HEK293 (cell line): ENCODE measurements around the gene APOLD1.
"Not testable (repeated sequence)": the region's sequence is repeated elsewhere in the genome, so short reads cannot be mapped to it uniquely, and the experiment has no call there.

Experiments used
- CTCF ChIA-PET: fragments of 350-600 bp; formaldehyde crosslinking; extraction: SDS; loops from one replicate; lab custom pipeline; 2021; ENCODE audit warnings: antibody characterized with exemption; lab: Yijun Ruan, JAX
- POLR2A ChIA-PET: fragments of 300-600 bp; formaldehyde crosslinking; extraction: SDS; loops from one replicate; lab custom pipeline; 2020; ENCODE audit warnings: antibody characterized with exemption, inconsistent platforms; lab: Yijun Ruan, JAX
- H3K27ac ChIP-seq: fragments of 200-500 bp; sonication (Bioruptor generic); 2 replicates; pipeline ENCODE4 v1.5.1; 2014; ENCODE audit warnings: low read depth, low read length, control low read depth, inconsistent platforms; ENCODE audit errors: extremely low read depth
- H3K36me3 ChIP-seq, 2 experiments: fragments of 200-500 bp in 1 of 2; sonication (Bioruptor generic) in 1 of 2; 1 replicate in 1 of 2; 2 replicates in 1 of 2; pipeline ENCODE4 v1.5.1; 2014 to 2017; ENCODE audit warnings: inconsistent platforms in 2 of 2, low read length in 2 of 2; ENCODE audit not compliant: control insufficient read depth in 2 of 2, insufficient read depth in 1 of 2
- H3K4me1 ChIP-seq: fragments of 200-500 bp; sonication (Bioruptor generic); 2 replicates; pipeline ENCODE4 v1.5.1; 2014; ENCODE audit warnings: mild to moderate bottlenecking, low read length, inconsistent platforms; ENCODE audit not compliant: control insufficient read depth, insufficient read depth
- H3K4me3 ChIP-seq: 2 replicates; pipeline ENCODE4 v1.5.1; 2011; ENCODE audit warnings: low read depth, mild to moderate bottlenecking, control low read depth, low read length, moderate library complexity
- H3K9me3 ChIP-seq: fragments of 200-500 bp; sonication (Bioruptor generic); 2 replicates; pipeline ENCODE4 v1.5.1; 2014; ENCODE audit warnings: low read depth, low read length, inconsistent platforms; ENCODE audit not compliant: control insufficient read depth, insufficient read depth
- ZEB2 ChIP-seq: fragments of 450-650 bp; formaldehyde crosslinking; IDR thresholded peaks from 2 replicates; pipeline ENCODE4 v1.5.1; 2016; ENCODE audit warnings: missing biosample characterization, missing genetic modification characterization
- ZFHX2 ChIP-seq: fragments of 450-650 bp; formaldehyde crosslinking; conservative IDR thresholded peaks from 2 replicates; pipeline ENCODE4 v1.5.1; 2016; ENCODE audit warnings: missing biosample characterization, missing genetic modification characterization
- ZNF121 ChIP-seq: fragments of 450-650 bp; formaldehyde crosslinking; IDR thresholded peaks from 2 replicates; pipeline ENCODE4 v1.5.1; 2016; ENCODE audit warnings: missing biosample characterization, missing genetic modification characterization
- ZNF214 ChIP-seq: fragments of 450-650 bp; formaldehyde crosslinking; IDR thresholded peaks from 2 replicates; pipeline ENCODE4 v1.5.1; 2017; ENCODE audit warnings: missing biosample characterization, mild to moderate bottlenecking, missing genetic modification characterization, borderline replicate concordance
- ZNF221 ChIP-seq: fragments of 450-650 bp; formaldehyde crosslinking; IDR thresholded peaks from 2 replicates; pipeline ENCODE4 v1.5.1; 2017; ENCODE audit warnings: missing biosample characterization, missing genetic modification characterization, borderline replicate concordance
- ZNF37A ChIP-seq: fragments of 450-650 bp; IDR thresholded peaks from 2 replicates; pipeline ENCODE4 v1.5.1; 2018; ENCODE audit warnings: missing biosample characterization, missing genetic modification characterization
- ZNF416 ChIP-seq: fragments of 450-650 bp; formaldehyde crosslinking; IDR thresholded peaks from 2 replicates; pipeline ENCODE4 v1.5.1; 2016; ENCODE audit warnings: missing biosample characterization, missing genetic modification characterization
- TF ChIP-seq, protein P1 (sequence below): fragments of 450-650 bp; formaldehyde crosslinking; IDR thresholded peaks from 2 replicates; pipeline ENCODE4 v1.5.1; 2017; ENCODE audit warnings: missing biosample characterization, missing genetic modification characterization
- TF ChIP-seq, protein P2 (sequence below): fragments of 450-650 bp; formaldehyde crosslinking; conservative IDR thresholded peaks from 2 replicates; pipeline ENCODE4 v1.5.1; 2016; ENCODE audit warnings: low read depth, missing biosample characterization, missing genetic modification characterization
- TF ChIP-seq, protein P3 (sequence below): IDR thresholded peaks from 2 replicates; pipeline ENCODE4 v1.6.1; 2011; ENCODE audit warnings: mild to moderate bottlenecking, low read depth, low read length, borderline replicate concordance

Gene APOLD1

DNA sequence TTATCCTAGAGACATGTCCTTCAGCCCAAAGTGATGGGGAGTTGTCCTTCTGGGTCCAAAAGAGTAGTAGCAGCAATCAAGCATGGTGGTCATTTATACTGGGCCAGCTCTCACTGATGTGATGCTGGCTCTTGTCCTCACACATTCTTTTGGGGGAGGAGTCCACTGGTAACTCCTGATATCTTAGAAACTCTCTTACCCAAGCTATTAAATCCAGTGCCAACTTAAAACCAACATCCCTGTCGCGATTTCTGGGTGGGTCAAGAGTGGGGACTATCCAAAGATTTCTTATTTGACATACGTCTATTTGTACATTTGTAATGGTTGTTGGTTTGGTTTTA, 52.3 kb downstream of the APOLD1 start:
- H3K9me3 ChIP-seq: no peaks in the 10 kb centered on the region
- H3K4me1 ChIP-seq: peaks cover 24% of the 10 kb centered on the region
- peak overlapping the region; percentile 22; the same call in 1 of the 2 replicates for H3K27ac ChIP-seq
- CTCF ChIA-PET: interaction anchor here (0.6 to 5.0 kb wide), 19 partner anchors 7 to 1441 kb away, joined by 3 to 44 read pairs (median 4); partner anchors contain the start of gene GPRC5A
- no peak overlapping the region for H3K4me3 ChIP-seq
- no peak for TF ChIP-seq ZNF416
- TF ChIP-seq, protein P1, sequence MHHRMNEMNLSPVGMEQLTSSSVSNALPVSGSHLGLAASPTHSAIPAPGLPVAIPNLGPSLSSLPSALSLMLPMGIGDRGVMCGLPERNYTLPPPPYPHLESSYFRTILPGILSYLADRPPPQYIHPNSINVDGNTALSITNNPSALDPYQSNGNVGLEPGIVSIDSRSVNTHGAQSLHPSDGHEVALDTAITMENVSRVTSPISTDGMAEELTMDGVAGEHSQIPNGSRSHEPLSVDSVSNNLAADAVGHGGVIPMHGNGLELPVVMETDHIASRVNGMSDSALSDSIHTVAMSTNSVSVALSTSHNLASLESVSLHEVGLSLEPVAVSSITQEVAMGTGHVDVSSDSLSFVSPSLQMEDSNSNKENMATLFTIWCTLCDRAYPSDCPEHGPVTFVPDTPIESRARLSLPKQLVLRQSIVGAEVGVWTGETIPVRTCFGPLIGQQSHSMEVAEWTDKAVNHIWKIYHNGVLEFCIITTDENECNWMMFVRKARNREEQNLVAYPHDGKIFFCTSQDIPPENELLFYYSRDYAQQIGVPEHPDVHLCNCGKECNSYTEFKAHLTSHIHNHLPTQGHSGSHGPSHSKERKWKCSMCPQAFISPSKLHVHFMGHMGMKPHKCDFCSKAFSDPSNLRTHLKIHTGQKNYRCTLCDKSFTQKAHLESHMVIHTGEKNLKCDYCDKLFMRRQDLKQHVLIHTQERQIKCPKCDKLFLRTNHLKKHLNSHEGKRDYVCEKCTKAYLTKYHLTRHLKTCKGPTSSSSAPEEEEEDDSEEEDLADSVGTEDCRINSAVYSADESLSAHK (tag by site-specific recombination): peak; percentile 71
- TF ChIP-seq, all 188 proteins: peak for 1
- peaks cover 5 to 13% of the 10 kb centered on the region in 2 experiments; a peak in 1 of 3 replicates for H3K36me3 ChIP-seq
- POLR2A ChIA-PET: interaction anchor here (0.5 to 2.2 kb wide), 10 partner anchors 15 to 341 kb away, joined by 3 to 14 read pairs (median 6); partner anchors contain the start of gene GPRC5A

DNA sequence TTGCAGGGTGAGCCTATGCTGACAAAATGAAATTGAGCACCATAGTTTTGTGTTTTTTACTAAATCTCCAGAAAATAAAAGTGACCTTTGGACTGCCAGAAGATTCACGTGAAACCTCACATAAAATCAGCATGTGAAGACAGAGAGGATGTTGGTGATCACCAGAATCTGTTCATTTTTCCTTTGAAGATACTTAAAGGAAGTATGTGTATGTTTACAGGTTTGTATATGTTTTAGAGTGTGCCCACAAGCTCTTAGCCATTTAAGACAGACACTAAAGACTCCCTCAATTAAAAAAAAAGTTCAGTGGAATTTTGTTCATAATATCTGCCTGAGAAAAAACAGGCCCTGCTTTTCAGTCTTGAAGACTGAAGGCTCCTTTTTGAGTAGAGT, 53.5 kb downstream of the APOLD1 start:
- H3K36me3 ChIP-seq: peaks cover 0 to 2% of the 10 kb centered on the region in 2 experiments; a peak in 1 of 3 replicates
- H3K4me3 ChIP-seq: no peak overlapping the region
- TF ChIP-seq ZNF37A (no peak), ZNF221 (tag by site-specific recombination) (no peak), ZEB2 (tag by site-specific recombination) (no peak), ZNF214 (tag by site-specific recombination) (no peak)
- TF ChIP-seq, protein P2, sequence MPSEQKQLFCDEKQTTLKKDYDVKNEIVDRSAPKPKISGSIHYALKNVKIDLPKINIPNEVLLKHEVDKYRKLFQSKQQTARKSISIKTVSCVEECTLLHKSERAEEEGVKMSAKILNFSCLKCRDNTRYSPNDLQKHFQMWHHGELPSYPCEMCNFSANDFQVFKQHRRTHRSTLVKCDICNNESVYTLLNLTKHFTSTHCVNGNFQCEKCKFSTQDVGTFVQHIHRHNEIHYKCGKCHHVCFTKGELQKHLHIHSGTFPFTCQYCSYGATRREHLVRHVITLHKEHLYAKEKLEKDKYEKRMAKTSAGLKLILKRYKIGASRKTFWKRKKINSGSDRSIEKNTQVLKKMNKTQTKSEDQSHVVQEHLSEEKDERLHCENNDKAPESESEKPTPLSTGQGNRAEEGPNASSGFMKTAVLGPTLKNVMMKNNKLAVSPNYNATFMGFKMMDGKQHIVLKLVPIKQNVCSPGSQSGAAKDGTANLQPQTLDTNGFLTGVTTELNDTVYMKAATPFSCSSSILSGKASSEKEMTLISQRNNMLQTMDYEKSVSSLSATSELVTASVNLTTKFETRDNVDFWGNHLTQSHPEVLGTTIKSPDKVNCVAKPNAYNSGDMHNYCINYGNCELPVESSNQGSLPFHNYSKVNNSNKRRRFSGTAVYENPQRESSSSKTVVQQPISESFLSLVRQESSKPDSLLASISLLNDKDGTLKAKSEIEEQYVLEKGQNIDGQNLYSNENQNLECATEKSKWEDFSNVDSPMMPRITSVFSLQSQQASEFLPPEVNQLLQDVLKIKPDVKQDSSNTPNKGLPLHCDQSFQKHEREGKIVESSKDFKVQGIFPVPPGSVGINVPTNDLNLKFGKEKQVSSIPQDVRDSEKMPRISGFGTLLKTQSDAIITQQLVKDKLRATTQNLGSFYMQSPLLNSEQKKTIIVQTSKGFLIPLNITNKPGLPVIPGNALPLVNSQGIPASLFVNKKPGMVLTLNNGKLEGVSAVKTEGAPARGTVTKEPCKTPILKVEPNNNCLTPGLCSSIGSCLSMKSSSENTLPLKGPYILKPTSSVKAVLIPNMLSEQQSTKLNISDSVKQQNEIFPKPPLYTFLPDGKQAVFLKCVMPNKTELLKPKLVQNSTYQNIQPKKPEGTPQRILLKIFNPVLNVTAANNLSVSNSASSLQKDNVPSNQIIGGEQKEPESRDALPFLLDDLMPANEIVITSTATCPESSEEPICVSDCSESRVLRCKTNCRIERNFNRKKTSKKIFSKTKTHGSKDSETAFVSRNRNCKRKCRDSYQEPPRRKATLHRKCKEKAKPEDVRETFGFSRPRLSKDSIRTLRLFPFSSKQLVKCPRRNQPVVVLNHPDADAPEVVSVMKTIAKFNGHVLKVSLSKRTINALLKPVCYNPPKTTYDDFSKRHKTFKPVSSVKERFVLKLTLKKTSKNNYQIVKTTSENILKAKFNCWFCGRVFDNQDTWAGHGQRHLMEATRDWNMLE: no peak
- TF ChIP-seq, protein P3, sequence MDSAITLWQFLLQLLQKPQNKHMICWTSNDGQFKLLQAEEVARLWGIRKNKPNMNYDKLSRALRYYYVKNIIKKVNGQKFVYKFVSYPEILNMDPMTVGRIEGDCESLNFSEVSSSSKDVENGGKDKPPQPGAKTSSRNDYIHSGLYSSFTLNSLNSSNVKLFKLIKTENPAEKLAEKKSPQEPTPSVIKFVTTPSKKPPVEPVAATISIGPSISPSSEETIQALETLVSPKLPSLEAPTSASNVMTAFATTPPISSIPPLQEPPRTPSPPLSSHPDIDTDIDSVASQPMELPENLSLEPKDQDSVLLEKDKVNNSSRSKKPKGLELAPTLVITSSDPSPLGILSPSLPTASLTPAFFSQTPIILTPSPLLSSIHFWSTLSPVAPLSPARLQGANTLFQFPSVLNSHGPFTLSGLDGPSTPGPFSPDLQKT: no peak
- POLR2A ChIA-PET: interaction anchor here (0.6 to 1.9 kb wide), 3 partner anchors 32 to 52 kb away, joined by 4 to 10 read pairs (median 6); partner anchors contain the start of gene GPRC5A
- H3K4me1 ChIP-seq: peaks cover 24% of the 10 kb centered on the region
- CTCF ChIA-PET: interaction anchor here (0.6 to 5.0 kb wide), 7 partner anchors 12 to 221 kb away, joined by 3 to 44 read pairs (median 4); partner anchors contain the start of gene GPRC5A
- peak overlapping the region; percentile 74; the same call in 1 of the 2 replicates for H3K27ac ChIP-seq
- no peaks in the 10 kb centered on the region for H3K9me3 ChIP-seq

DNA sequence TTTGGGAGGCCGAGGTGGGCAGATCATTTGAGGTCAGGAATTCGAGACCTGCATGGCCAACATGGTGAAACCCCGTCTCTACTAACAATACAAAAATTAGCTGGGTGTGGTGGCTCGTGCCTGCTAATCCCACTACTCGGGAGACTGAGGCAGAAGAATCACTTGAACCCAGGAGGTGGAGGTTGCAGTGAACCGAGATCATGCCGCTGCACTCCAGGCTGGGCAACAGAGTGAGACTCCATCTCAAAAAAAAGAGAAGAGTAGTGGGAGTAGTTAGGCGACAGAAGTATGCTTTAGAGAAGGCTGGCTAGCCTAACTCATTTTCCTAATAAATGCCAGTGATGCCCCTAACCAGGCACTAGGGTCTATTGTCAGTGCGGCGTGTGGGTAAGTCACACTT, 54.0 kb downstream of the APOLD1 start:
- not testable (repeated sequence) for H3K4me3 ChIP-seq, H3K9me3 ChIP-seq
- H3K4me1 ChIP-seq: peaks cover 24% of the 10 kb centered on the region
- TF ChIP-seq ZFHX2 (tag by site-specific recombination) (0 out of 2 replicates have a peak, but pooled peaks have one; percentile 16), ZNF121 (tag by site-specific recombination) (peak; percentile 97)
- TF ChIP-seq, all 188 proteins: peak for 2; not testable (repeated sequence) for 186
- not testable (repeated sequence) for H3K36me3 ChIP-seq
- peak overlapping the region; percentile 74; the same call in 1 of the 2 replicates for H3K27ac ChIP-seq
- ChIA-PET CTCF (interaction anchor here (3.5 kb wide), 1 partner anchor 12 kb away, joined by 36 read pairs; no protein-coding TSS in a partner anchor), POLR2A (interaction anchor here (1.9 kb wide), 1 partner anchor 52 kb away, joined by 10 read pairs; the partner anchor contains the start of gene GPRC5A)
